Stimulated activated CD8-positive, alpha-beta memory T cell treated with anti-CD3 and anti-CD28 coated beads, Interleukin-4, amount 100 ng/mL, for 24 hours (primary cell): ENCODE measurements around the gene CALR3.
"Not testable (repeated sequence)": the region's sequence is repeated elsewhere in the genome, so short reads cannot be mapped to it uniquely, and the experiment has no call there.

Experiments
- DNase-seq: peaks from one replicate; pipeline ENCODE4 v3.0.0-alpha.2; 2020; ENCODE audit warnings: low read depth

Gene CALR3

DNA sequence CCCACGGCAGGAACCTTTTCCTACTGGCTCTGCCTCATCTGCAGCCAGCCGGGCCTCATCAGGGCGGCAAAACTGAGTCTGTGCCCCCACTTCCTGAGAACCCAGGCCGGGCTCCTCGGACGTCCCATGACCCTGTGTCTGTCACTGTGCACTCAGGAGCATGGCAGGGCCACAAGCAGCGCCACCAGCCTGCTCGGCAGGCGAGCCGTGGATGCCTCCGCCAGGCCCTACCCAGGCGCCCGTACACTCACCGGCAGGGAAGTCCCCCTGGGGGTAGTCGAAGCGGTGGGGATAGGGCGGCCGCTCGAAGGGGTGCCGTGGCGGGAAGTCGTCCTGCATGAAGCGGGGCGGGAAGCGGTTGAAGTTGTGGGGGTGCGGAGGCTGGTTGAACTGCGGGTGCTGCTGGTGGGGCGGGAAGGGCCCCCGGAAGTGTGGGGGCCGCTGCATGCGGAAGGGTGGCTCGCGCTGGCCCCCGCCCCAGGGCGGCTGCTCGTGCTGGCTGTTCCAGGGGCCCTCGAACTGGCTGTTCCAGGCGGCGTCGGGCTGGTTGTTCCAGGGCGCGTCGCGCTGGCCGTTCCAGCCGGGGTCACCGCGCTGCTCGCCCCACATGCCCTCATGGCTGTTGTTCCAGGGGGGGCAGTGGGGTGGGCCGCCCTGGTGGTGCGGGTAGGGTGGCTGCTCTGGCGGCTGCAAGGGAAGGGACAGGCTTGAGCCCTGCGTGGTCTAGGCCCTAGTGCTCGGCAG, 29.2 kb upstream of the CALR3 start:
- no peak for DNase-seq

DNA sequence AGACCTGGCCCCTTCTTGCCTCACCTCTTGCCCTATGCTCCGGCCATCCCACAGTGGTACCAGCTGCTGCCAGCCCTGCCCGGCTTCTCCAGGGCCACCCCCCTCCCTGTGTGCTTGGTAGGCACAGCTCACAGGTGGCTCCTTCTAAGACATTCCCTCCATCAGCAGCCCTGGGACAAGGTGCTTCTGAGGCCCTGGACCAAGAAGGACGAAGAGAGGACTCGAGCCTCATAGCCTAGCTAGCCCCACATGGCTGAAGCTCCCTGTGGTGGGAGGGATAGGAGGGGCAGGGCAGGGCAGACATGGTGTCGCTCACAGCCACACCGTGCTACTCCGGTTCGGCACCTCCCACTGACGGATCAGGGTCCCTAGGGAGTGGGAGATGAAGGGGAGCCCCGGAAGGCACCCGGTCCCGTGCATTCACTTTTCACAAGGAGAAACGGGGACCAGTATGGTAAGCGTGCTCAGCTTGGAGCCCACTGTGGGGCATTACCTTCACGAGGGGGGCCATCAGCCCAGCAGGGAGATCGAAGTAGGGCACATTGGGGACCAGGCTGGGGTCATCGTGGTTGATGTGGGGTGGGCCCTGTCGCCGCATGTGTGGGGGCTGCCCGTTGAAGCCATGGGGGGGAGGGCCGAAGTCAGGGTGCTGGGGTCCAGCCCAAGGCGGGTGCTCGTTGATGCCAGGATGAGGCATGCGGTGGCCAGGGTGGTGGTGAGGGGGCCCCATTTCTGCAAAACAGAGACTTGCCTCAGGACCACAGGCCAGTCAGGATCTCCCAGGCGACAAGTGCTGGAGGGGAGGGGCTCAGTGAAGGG, 26.8 kb upstream of the CALR3 start:
- no peak for DNase-seq

DNA sequence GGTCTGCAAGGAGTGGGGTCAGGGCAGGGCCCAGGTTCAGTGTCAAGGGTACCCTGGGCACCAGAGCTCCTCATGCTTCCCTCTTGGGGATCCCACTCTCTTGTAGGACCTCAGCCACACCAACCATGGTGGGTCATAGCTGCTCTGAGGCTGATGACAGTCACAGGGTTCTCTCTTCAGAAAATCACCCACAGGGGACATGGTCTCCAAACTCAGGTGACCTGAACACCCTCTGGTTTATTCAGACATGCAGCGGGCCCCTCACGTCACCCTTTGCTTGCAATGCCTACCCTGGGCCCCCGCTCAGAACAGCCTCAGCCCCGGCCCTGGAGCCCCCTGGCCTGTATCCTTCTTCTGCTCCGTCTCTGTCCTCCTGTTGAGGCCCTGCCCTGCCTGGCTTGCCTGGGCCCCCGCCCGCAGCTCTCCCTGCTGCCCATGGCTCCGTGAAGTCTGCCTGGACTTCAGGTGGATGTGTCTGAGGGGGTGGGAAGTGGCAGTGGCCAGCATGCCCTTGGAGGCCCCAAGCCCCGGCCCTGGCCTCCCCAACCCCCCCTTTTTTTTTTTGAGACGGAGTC, 25.8 kb upstream of the CALR3 start:
- DNase-seq, result no peak

DNA sequence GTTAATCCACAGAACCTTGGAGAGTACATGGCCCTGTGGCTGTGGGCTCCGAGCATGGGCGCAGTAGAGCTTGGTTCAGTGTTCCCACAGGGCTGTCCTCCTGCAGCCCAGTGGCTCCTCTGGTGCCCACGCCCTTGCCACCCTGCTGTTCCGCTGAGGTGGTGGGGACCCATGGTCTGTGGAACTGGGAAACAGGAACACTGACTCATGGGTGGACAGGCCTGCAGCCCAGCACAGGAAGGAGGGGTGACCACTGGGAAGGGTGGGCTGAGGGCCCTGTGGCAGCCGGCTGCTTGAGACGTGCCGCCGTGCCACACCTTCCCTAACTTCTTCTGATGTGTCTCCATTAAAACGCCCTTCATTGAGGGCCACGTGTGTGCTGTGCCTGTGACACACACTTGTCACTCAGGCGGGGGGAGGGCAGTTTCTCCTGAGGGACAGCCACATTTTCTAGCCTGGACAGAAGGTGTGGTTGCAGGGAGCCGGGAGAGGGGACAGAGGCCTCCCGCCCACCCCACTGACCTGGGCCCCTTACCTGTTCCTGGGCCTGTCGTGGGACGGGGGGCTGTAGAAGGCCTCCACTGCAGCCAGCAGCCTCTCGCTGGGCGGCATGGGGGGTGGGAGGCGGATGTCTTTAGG, 25.1 kb upstream of the CALR3 start:
- DNase-seq, result no peak

DNA sequence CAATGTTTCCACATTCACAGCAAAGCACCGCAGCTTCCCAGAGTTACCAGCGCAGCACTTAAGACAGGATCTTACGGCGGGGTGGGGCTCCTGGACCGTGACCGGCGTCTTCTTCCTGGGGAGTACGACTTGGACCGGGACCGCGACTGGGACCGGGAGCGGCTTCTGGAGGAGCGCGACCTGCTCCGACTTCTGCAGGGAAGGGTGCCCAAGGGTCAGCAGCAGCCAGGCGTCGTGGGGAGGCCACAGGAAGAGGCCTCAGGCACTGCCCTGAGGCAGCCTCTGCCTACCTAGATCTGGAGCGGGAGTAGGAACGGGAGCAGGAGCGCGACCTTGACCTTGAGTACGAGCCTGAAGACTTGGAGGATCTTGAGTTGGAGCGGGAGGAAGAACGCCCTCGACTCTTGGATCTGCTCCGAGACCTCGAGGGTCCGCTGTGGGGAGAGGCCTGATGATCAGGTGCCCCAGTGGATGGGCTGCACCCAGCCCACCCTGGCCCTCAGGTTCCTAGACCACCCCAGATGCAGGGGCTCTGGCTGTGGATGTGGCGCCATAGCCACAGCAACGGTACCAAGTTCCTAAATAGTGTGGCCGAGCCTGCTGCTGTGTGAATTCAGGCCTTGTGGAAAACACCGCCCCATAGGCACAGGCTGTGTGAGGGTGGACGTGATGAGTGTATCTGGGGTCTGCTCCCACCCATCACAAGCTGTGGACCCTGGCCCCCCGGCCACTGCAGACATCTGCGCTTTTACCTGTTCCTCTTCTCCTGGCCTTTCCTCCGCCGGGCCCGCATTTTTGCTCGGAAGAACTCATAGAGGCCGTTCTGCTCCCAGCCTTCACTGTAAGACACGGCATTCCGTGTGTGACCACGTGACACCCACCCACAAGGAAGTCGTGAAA, 24.4 kb upstream of the CALR3 start:
- no peak for DNase-seq

GRCh38 chr19:16519230-16519687, 23.3 kb upstream of the CALR3 start:
- no peak for DNase-seq

GRCh38 chr19:16518483-16519229, 22.7 kb upstream of the CALR3 start:
- DNase-seq, result no peak

- no peak for DNase-seq
These were observed 22.1 kb upstream of the CALR3 start for GRCh38 chr19:16518061-16518460.

- DNase-seq, result no peak
These were observed 21.1 kb upstream of the CALR3 start for GRCh38 chr19:16516923-16517610.

DNA sequence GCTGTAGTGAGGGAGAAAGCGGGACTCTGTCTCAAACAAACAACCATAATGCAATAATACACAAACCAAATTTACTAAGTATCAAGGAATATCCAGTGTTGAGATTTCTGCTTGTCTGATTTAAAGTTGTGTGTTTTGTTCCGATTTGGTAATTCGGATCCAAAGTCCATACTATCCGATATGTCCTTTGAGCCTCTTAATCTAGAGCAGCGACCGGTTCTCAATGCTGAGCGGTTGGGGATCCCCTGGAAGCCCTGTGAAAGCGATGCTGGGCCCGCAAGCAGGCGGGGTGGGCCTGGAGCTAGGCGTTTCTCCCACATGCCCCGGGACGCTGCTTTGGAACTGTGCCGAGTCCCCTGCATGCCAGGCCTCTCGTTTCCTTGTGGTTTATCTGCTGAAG, 20.4 kb upstream of the CALR3 start:
- DNase-seq, result no peak

- DNase-seq, result no peak
These were observed 18.5 kb upstream of the CALR3 start for GRCh38 chr19:16514383-16515019.

GRCh38 chr19:16512611-16513010, 16.6 kb upstream of the CALR3 start:
- DNase-seq, result not testable (repeated sequence)

- no peak for DNase-seq
These were observed 13.4 kb upstream of the CALR3 start for GRCh38 chr19:16509141-16510061.

GRCh38 chr19:16508546-16508945, 12.6 kb upstream of the CALR3 start:
- DNase-seq, result no peak

- DNase-seq, result no peak
These were observed 11.0 kb upstream of the CALR3 start for GRCh38 chr19:16506961-16507360.

DNA sequence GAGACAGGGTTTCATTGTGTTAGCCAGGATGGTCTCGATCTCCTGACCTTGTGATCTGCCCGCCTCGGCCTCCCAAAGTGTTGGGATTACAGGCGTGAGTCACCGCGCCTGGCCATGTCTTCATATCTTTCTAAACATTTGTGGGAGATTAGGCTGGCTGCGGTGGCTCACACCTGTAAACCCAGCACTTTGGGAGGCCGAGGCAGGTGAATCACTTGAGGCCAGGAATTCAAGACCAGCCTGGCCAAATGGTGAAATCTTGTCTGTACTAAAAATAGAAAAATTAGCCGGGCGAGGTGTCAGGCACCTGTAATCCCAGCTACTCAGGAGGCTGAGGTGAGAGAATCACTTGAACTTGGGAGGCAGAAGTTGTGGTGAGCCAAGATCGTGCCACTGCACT, 10.2 kb upstream of the CALR3 start:
- not testable (repeated sequence) for DNase-seq

- no peak for DNase-seq
These were observed 8.3 kb upstream of the CALR3 start for GRCh38 chr19:16504271-16504670.

DNA sequence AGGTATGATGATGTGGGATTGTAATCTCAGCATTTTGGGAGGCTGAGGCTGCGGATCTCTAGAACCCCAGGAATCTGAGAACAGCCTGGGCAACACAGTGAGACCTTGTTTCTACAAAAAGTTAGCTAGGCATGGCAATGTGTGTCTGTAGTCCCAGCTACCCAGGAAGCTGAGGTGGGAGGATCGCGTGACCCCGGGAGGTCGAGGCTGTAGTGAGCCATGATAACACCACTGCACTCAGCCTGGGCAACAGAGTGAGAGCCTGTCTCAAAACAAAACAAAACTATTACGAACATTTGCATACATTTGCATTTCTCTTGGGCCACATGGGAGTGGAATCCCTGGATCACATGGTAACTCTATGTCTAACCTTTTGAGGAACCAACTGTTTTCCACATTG, 1.9 kb upstream of the CALR3 start:
- no peak for DNase-seq

DNA sequence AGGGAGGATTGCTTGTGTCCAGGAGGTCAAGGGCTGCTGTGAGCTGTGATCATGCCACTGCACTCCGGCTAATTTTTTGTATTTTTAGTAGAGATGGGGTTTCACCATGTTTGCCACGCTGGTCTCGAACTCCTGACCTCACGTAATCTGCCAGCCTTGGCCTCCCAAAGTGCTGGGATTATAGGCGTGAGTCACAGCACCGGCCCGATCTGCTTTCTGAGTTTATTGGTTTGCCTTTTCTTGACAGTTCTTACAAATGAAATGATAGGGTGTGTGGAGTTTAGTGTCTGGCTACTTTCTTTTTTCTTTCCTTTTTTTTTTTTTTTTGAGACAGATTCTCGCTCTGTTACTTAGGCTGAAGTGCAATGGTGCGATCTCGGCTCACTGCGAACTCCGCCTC, 1.1 kb upstream of the CALR3 start:
- DNase-seq, result no peak
